ENCODE results near the gene MKNK1.

- TF ChIP-seq CTCF (IDR thresholded peaks at IDR 0.05), result no peak
- no peak for TF ChIP-seq ZNF281 (CRISPR knock-in tag; IDR thresholded peaks at IDR 0.05)
- TF ChIP-seq NFYB (CRISPR knock-in tag; conservative IDR thresholded peaks at IDR 0.05; ENCODE audit: low read depth), result no peak
- TF ChIP-seq GABPB1 (CRISPR knock-in tag; IDR thresholded peaks at IDR 0.05), result no peak
Measured at GRCh38 chr1:46619656-46620258, 15.7 kb upstream of the MKNK1 start.
